Ecto neural progenitor cell (in vitro differentiated cells): ENCODE results near the gene AKT2.

Experiments used
- DNase-seq: peaks from one replicate; pipeline ENCODE4 v3.0.0-alpha.2; 2018; ENCODE audit warnings: low spot score

AKT2 gene

DNA sequence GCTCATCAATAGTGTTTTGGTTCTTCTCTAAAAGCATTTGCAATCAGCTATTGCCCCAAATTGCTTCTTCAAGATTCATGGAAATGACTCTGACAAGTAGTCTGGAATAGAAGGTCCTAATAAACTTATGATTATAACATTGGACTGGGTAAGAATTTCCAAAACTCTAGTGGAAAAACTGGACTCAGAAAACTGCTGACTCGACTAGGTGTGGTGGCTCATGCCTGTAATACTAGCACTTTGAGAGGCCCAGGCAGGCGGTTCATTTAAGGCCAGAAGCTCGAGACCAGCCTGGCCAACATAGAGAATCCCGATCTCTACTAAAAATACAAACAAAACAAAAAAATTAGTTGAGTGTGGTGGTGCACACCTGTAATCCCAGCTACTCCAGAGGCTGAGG is 15.5 kb upstream of the AKT2 start:
- DNase-seq: no peak

DNA sequence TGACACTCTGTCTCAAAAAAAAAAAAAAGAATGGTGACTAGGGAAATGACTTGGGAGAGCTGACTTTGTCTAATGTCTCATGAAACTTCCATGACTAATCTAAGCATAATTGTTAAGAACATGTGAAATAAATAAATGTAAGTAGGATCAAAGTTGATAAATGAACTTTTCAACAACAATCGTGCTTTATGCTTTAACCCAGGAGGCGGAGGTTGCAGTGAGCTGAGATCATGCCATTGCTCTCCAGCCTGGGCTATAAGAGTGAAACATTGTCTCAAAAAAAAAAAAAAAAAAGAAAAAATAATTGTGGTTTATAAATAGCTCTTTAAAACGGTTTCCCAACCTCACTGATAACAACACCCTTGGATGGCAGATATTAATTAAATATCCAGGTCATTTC is 12.9 kb upstream of the AKT2 start:
- DNase-seq: no peak

DNA sequence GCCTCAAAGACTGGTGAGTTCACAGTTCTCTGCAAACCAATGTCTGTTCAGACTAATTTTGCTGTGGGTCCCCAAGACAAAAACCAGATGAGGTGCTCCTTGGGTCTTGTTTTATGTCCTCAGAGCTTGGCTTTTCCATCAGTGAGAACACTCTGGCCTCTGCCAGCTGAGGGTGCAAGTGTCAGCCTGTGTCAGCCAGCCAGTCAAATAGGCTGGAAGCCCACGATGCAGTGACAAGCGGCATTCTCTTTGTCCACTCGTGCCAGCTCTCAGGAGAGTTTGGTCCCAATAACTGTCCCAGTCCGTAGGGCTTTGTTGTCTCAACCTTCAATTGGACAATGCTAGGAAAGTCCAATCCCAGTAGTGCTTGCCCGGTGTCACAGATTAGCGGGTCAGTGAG is 9.4 kb upstream of the AKT2 start:
- DNase-seq: no peak

DNA sequence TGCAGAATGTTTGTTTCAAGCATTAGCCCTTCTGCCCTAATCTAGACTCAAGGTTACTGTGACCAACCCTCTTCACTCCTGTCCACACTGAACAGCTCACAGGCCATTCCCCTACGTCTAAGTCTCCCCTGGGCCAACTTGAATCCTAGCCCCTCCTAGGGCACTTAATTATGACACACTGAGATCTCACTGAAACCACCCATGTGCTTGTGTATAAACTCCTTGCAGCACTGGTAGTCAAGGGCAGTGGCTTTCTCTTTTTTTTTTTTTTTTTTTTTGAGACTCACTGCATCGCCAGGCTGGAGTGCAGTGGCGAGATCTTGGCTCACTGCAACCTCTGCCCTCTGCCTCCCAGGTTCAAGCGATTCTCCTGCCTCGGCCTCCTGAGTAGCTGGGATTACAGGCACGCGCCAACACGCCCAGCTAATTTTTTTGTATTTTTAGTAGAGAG is 1.9 kb upstream of the AKT2 start:
- DNase-seq: no peak

DNA sequence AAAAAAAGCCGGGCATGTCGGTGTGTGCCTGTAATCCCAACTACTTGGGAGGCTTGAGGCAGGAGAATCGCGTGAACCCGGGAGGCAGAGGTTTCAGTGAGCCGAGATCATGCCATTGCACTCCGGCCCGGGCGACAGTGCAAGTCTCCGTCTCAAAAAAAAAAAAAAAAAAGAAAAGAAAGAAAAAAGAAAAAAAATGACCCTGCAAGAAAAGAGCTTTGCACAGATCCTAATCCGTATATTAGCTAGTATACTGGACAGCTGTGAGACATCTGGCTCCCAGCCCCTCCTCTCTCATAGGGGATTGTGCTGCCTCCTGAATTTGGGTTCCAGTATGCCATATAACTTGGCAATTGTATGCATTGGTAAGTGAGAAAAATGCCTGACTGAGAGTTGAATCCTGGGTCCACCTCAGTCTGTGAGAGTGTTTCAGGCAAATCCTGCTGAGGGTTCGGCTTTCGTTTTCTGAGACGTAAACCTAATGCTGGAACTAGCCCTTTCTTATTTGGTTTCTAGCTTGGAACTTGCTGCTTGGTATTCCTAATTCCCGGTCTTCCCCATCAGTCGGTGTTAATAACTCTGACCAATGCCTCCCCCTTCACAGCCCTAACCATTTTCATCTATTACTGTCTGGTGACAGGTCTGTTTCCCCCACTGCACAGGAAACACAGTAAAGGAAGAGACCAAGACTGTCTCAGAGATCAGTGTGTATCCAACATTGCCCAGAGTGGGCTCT is 1.3 kb upstream of the AKT2 start:
- DNase-seq: no peak

DNA sequence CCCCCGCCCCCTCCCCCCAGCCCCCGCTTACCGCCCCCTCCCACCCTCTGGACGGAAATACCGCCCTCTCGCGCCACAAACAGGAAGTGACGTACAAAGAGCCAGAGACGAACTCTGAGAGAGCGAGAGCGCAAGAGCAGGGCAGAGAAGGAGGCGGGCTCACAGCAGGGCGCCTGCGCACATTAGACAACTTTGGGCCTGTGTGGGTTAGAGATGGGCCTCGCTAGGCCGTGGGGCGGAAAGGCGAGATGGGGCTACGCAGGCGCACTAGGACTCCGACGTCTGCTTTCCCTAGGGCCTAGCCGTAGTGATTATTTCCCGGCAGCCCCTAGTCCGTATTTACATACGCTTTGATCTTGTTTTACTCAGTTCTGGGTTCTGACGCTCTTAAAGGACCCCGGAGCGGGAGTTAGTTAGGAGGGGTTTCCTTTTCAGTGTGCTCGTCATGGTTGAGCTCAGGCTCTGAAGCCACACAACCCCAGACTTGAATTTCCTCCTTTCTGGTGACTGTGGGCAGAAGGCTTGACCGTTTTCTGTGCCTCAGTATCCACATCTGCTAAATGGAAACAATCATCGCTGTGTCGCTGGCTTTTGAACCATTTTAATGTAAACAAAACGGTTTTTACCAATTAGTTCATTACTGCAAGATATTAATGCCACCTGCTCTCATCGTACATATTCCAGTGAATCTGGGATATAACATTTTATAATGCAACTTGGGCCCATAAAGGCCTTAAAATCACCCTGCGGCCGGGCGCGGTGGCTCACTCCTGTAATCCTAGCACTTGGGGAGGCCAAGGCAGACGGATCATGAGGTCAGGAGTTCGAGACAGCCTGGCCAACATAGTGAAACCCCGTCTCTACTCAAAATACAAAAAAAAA is 449 bp upstream of the AKT2 start:
- peak; percentile 99 for DNase-seq

DNA sequence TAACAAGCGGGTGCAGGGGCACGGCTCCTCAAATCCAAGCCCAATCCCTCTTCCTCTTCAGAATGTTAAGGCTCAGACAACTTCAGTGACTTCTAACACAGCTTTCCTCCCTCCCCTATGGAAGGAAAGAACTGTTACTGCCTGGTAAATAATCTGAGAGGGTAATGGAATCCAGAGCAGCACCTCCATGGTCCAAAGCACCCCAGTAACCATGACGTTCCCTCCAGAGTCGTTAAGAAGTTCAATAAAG is 969 bp downstream of the AKT2 start:
- no peak for DNase-seq

DNA sequence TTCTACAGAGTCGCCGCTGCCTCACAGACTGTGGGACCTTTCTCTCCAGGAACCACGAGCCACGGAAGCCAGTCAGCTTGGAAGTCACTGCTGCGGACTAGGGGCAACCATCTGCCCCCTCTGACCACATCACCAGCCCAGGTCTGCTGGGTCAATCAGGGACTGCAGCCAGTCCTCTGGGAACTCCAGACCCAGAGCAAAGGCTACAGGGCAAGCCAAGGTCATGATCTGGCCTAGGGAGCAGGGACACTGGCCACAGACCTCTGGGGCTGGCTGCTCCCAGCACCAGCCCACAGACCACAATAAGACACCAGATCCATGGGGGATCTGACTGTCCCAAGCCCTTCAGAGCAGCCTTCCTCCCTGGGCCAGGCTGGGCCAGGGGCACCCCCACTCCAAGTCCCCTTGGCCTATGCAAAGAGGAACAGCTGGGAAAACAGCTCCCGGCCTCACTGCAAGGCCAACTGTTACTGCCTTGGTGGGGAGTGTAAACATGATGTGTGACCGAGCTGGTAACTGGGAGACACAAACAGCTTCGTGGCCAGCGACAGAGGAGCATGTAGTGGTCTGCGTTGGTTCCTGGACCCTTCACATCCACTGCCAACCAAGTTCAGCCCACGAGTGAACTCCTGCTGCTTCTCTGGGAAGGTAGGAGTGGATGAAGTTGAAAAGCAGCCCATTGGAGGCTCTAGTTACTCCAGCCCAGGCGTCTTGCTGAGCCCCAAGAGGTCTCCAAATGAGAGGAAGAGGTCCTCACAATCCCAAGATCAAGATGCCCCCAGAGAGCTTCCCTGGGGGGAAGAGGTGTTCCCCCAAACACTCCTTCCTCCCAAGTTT is 1.5 kb downstream of the AKT2 start:
- DNase-seq: no peak

DNA sequence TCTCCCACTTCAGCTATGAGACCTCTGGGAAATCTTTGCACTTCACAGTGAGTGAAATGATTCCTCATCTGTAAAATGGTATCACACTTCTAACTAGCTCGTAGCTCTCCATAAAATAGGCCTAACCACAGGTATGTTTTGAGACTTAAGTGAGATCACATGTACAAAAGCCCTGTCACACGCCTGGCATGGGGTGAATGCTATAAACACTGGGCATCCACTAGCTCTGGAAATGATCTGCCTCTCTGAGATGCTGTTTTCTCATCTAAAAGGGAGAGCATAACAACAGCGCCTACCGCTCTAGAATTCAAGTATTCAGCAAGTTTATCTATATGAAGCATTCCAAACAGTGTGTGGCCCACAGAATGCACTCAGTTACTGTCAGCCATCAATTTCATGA is 2.2 kb downstream of the AKT2 start:
- no peak for DNase-seq

DNA sequence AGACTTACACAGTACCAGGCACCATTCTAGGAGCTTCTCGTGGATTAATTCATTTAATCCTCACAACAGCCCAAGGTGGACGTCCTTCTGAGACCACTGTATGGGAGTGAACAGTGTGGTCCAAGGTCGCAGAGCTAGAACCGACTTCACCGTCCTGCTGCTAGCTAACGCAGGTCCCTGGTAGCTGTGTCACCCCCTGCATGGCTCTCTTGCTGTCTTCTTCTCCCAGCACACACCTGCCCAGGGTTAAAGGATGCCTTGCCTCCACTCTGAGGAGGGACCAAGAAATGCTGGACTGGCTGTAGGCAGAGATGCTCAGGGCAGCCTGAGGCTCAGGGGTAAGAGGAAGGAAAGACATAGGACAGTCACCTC is 3.0 kb downstream of the AKT2 start:
- DNase-seq: no peak

DNA sequence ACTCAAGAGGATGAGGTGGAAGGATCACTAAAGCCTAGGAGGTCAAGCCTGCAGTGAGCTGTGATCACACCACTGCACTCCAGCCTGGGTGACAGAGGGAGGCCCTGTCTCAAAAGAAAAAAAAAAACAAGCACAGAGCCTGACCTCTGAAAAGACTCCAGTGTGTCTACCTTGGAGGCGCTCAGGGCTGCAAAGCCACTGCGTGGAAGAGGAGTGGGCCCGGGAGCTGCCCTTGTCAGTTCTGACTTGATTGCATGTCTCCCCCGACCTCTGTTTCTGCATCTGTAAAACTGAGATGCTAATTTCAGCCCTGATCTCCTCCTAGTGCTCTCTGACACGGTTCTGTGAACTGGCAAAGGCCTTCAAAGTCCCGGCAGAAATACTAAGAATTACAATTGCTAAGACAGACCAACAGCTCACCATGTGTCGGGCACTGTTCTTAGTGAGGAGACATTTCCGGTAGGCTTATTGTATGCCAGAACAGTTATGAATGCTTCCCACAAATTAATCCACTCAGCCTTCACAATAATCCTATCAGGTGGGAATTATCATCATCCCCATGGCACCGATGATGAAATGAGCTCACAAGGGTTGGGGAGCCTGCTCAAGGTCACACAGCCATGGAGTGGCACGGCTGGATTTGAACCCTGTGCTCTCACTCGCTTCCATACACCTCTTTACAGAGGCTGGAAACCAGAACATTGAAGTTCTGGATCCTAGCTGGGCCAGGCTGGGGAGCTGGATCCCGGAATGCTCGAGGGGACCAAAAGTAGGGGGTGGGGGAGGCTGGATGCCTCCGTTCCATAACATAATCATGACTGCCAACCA is 3.5 kb downstream of the AKT2 start:
- DNase-seq: no peak

DNA sequence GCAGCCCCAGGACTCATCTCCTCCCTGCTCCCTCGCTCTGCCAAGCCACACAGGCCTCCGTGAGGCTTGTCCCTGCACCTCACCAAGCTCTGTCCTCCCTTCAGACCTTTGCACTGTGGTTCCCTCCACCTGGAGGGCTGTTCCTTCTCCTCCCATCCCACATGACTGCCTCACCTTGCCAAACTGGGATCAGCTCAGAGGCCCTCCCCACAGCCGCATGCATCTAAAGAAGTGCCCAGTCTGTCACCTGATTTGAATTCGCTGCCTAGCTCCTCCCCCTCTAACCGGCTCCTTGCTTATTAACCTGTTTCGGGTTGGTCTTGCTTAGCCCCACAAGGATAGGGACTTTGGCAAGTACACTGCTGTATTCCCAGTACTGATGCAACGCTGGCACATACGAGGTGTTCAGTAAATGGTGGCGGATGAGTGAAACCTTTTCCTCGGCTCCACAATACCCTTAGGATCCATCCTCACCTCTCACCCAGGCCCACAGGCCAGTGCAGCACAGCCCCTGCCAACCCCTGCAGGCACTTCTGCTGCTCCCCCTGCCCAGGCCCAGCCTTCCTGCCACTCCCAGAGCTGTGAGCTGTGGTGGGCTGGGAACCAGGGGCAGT is 4.4 kb downstream of the AKT2 start:
- no peak for DNase-seq

DNA sequence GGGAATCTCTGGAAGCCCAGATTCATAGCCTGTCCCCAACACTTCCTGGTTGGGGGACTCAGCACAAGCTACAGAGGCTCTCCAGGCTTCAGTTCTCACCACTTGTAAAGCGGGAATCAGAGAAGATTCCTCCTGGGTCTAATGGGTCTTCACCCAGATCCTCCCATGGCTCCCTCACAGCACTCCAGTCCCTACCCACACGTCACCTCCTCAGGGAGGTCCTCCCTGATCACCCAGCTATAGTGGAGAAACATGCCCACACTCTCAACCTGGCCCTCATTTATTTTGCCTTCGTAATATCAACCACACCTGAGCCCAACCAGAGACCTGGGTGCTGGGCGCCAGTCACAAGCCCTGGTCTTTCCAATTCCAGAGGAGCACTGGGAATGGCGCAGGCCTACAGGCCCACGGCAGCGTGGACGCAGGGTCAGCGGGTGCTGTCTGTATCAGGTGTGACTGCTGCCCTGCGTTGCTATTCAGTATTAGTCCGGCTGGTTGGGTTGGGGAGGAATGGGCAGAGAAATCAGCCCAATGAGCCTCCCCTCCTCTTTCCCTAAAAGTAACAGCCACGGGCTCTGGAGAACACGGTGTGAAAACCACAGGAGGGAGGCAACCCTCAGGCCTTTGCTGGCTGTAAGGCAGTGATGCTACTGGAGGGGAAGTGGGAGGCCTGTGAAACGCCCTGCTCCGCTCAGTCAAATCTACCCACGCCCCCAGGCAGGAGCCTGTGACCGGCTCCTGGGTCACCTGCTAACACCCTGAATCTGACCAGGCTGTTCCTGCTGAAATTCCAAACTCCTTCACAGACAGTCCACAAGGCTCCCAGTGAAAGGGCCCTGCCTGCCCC is 5.2 kb downstream of the AKT2 start:
- DNase-seq: no peak

DNA sequence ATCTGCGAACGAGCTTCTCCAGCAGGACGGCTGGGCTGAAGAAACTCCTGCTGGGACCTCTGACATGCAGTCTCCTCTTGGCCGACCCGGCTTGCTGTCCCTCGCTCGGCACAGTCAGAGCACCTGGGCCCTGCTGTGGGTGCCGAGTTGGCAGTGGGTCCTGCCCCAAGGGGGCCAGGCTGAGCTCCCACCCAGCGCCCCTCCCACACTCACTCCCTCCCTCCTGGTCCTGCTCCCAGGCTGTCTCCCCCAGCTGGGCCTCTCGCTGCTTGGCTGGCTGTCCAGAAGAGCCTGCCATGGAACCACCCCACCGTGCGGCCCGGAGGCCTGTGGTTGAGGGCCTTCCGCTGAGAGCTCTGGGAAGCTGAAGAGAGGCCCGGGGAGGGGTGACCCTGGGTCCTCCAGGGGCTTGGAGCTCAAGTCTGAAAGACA is 6.0 kb downstream of the AKT2 start:
- no peak for DNase-seq

DNA sequence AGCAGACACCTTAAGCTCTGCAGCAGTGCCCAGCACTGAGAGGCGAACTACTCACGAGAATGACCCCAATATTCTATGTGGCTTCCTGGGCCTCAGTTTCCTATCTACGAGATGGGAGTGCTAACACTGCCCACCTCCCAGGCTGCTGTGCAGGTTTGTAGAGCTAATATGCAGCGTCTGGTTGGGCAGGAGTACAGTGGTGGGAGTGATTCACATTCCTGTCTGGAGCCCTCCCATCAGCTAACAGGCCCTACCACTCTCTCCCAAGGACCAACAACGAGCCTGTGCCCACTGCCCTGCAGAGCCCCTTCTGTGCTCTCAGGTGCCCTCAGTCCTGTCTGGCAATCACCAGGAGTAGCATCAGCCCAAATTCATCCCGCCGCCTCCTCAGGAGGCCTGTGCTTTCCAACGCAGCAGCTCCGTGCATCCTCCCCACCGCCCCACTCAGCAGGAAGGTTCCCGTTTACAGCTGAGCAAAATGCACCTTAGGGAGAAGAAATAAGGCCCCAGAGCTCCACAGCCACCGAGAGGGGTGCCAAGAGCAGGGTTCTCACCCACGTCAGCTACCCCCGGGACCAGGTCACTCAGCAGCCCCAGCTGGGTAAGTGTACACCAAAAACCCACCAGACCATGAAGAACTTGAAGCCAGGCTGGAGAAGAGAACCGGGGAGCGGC is 6.6 kb downstream of the AKT2 start:
- no peak for DNase-seq

DNA sequence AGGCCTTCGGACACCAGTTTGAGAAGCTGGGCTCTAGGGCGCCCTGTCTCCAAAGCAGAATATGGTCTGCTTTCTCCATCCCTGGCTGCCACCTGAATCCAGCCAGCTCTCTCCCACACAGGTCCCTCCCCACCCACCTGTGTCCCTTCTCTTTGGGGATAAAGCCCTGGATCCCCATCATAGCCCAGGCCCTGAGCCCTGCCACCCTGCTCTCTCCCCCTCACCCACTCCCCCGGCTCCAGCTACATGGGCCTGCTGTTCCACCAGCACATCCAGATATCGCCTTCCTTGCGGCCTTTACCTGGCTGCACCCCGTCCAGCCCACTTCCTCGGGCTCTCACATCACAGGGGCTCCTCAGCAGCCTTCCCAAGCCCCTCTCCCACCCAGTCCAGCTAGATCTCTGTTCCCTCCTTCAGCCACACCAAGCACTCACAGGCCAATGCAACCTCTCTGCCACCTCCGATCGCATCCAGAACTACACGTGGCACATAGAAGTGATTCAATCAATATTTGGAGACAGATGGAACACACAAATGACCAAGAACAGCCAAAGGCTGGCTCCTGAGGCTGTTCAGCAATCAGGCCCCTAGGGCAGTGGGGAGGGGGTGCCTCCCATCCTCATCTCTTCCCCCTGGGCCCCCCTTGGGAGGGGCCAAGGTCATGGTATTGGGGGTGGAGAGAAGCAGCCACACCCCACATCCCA is 7.6 kb downstream of the AKT2 start:
- no peak for DNase-seq

DNA sequence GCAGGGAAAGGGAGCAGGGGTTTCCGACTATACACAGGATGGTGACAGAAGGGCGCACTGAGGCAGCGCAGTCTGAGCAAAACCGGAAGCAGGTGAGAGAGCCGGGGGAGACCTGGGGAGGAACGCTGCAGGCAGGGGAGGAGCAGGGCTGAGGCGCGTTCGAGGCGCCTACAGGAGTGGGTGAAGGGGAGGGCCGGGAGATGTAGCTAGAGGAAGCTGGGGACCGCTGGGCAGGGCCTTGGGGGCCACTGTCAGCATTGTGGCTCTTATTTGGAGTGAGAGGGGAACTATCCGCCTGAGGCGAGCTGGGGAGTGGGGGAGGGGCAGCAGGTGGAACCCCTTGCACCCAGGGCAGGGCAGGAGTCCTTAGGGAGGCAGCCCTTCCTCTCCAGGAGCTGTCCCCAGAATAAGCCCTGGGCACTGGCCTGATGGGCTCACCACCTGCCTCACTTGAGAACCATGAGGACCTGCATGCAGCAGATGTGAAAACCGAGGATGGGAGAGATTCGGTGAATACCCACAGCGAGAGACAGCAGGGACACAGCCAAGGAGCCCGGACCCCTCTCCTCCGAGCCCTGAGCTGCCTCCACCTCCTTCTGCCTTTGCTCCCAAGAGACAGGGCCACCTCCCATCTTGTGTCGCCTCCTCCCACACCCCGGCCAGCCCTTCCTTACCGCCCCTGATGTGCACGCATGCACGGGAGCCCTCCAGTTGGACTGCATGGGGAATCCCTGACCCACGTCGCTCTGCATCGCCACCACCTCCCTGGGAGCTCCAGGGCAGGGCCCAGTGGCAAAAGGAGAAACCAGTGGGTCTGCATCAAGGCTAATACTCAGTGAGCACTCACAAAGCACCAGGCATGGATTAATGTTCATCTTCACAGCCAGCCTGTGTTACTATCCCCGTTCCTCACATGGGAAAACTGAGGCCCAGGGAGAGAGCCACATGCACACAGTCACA is 10.3 kb downstream of the AKT2 start:
- DNase-seq: no peak
